ENCODE measurements around the gene TFR2. TPM values are rescaled to one million over a fixed set of nuclear protein-coding genes. Genes with fewer than 3 reads are reported as not detected.

The TFR2 gene
- total RNA-seq, 2 experiments from 2014 or later = 13.1 to 14.5 TPM

DNA sequence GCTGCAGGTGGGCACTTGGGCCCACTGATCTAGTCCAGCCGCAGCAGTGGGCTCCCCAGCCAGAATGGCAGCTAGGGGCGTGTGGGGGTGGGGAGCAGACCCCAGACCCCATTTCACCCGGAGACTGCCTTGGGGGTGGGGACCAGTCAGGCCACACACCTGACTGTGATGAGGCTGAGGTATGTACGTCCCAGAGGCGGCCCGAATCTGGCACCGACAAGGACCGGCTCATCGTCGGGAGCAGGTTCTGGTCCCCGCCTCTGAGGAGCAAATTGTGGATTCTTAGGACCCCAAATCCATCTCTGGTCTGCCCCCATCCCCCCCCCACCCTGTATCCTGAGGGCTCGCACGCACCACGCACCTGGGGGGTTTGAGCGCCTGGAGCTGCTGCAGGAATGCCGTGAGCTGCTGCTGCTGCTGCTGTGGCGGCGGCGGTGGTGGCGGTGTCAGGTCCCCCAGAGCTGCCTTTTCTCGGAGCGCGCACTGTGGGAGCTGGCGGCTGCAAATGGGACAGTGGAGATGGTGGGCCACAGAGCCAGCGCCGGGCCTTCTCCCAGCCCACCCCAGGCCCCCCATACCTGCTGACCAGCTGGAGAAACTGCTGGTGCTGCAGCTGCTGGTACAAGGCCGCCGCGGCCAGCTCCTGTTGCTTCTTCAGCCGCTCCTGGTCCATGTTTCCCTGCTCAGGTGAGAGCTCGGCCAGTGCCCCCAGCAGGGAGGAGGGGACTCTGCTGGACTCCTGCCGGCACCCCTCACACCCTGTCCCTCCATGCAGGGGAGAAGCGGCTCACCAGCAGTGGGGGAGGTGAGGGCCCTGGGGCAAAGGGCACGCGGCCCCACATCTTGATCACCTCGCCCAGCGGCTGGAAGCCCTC, 42.5 kb upstream of the TFR2 start:
- Mint-ChIP-seq H3K4me1 (ENCODE audit: low read depth) (peaks cover 20% of the 10 kb centered on the region), H3K36me3 (ENCODE audit: low read depth) (peaks cover 31% of the 10 kb centered on the region), H3K27ac (no peak overlapping the region), H3K9me3 (ENCODE audit: insufficient read depth) (no peaks in the 10 kb centered on the region), H3K27me3 (ENCODE audit: low read depth) (no peaks in the 10 kb centered on the region), H3K4me3 (no peak overlapping the region)
- DNase-seq (no peak), ATAC-seq (no peak)
- ChIA-PET CTCF (interaction anchor here (0.8 to 6.1 kb wide), 4 partner anchors 8 to 124 kb away, joined by 3 to 38 read pairs (median 7); partner anchors contain the start of gene POP7), POLR2A (interaction anchor here (1.1 to 1.7 kb wide), 2 partner anchors 9 to 68 kb away, joined by 3 to 5 read pairs; no protein-coding TSS in a partner anchor)

- Mint-ChIP-seq H3K27me3 (ENCODE audit: low read depth) (no peaks in the 10 kb centered on the region), H3K9me3 (ENCODE audit: insufficient read depth) (no peaks in the 10 kb centered on the region), H3K36me3 (ENCODE audit: low read depth) (peaks cover 33% of the 10 kb centered on the region), H3K4me3 (no peak overlapping the region), H3K27ac (no peak overlapping the region), H3K4me1 (ENCODE audit: low read depth) (peaks cover 19% of the 10 kb centered on the region)
- DNase-seq = no peak
- ChIA-PET POLR2A (interaction anchor here (1.1 to 1.7 kb wide), 2 partner anchors 10 to 68 kb away, joined by 3 to 5 read pairs; no protein-coding TSS in a partner anchor), CTCF (interaction anchor here (1.2 to 6.1 kb wide), 3 partner anchors 9 to 124 kb away, joined by 4 to 38 read pairs (median 10); partner anchors contain the start of gene POP7)
- ATAC-seq = no peak
Observed at GRCh38 chr7:100682991-100683658, 41.8 kb upstream of the TFR2 start.

DNA sequence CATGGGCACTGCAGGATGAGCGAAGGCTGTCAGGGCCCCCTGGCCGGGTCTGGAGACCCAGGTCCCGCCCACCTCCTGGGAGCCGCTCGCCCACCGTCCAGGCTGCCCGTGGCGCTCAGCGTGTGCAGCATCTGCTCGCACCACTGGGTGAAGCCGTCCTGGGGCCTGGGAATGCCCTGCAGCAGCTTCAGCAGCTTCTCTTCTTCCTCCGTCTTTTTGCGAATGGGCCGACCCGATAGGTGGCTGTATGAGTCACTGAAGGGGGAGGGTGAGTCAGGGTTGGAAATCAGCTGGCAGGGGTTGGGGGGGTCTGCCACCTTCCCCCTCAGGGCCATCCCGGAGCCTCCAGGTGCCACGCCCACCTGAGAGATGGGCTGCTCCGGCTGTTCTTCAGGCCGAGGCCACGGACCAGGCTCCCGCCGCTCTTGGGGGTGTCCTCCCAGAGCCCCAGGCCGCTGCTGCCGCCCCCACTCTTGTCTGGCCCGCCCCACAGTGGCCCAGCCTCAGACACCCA, 40.9 kb upstream of the TFR2 start:
- H3K4me3 Mint-ChIP-seq = no peak overlapping the region
- H3K36me3 Mint-ChIP-seq (ENCODE audit: low read depth) = peaks cover 35% of the 10 kb centered on the region
- ATAC-seq (no peak), DNase-seq (no peak)
- CTCF ChIA-PET = interaction anchor here (1.2 to 6.1 kb wide), 3 partner anchors 10 to 123 kb away, joined by 4 to 38 read pairs (median 10); partner anchors contain the start of gene POP7
- H3K4me1 Mint-ChIP-seq (ENCODE audit: low read depth) = peaks cover 26% of the 10 kb centered on the region
- POLR2A ChIA-PET = interaction anchor here (1.7 to 2.5 kb wide), 2 partner anchors 8 to 11 kb away, joined by 5 to 9 read pairs; no protein-coding TSS in a partner anchor
- no peaks in the 10 kb centered on the region for H3K9me3 Mint-ChIP-seq (ENCODE audit: insufficient read depth)
- H3K27me3 Mint-ChIP-seq (ENCODE audit: low read depth) = no peaks in the 10 kb centered on the region
- no peak overlapping the region for H3K27ac Mint-ChIP-seq

DNA sequence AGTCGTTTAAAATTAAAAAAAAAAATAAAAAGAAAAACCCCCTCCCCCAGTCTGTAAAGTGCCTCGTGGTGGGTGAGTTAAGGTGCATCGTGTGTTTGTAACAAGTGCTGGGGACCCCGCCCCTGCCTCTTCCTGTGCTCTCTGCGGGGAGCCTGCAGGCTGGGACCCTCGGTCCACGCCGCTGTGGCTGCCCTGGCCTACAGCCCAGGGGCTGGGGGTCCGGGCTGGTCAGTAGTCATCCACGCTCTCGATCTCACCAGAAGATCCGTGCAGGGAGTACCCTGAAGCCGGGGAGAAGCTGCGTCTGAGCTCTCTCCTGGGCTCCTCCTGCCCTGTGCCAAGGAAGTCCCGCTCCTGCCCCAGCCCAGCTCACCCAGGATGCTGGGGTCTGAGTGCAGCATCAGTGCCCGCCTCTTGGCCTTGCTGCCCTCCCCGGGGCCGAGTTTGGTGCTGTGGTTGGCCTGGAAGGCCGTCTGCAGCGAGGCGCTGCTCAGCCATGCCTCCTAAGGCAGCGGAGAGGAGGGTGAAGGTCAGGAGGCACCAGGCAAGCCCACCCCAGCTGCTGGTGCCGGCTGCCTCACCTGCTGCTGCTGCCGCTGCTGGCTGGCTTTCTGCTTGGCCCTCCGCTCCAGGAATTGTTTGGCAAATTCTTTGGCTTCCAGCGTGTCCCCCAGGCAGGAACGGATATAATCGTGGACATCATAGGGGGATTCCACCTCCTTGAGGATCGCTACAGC, 40.3 kb upstream of the TFR2 start:
- POLR2A ChIA-PET = interaction anchor here (1.7 to 2.5 kb wide), 2 partner anchors 9 to 11 kb away, joined by 5 to 9 read pairs; no protein-coding TSS in a partner anchor
- Mint-ChIP-seq H3K9me3 (ENCODE audit: insufficient read depth) (no peaks in the 10 kb centered on the region), H3K4me3 (no peak overlapping the region), H3K27ac (peak overlapping the region; percentile 52), H3K27me3 (ENCODE audit: low read depth) (no peaks in the 10 kb centered on the region), H3K36me3 (ENCODE audit: low read depth) (peaks cover 37% of the 10 kb centered on the region), H3K4me1 (ENCODE audit: low read depth) (peaks cover 30% of the 10 kb centered on the region)
- ATAC-seq = no peak
- CTCF ChIA-PET = interaction anchor here (1.7 to 6.1 kb wide), 3 partner anchors 11 to 49 kb away, joined by 4 to 38 read pairs (median 10); partner anchors contain the start of gene POP7
- DNase-seq = no peak

- Mint-ChIP-seq H3K27ac (no peak overlapping the region), H3K4me3 (no peak overlapping the region), H3K4me1 (ENCODE audit: low read depth) (peaks cover 34% of the 10 kb centered on the region), H3K36me3 (ENCODE audit: low read depth) (peaks cover 40% of the 10 kb centered on the region), H3K27me3 (ENCODE audit: low read depth) (no peaks in the 10 kb centered on the region), H3K9me3 (ENCODE audit: insufficient read depth) (no peaks in the 10 kb centered on the region)
- ChIA-PET POLR2A (interaction anchor here (0.9 to 2.5 kb wide), 2 partner anchors 10 to 55 kb away, joined by 3 to 9 read pairs; no protein-coding TSS in a partner anchor), CTCF (interaction anchor here (1.3 to 6.1 kb wide), 3 partner anchors 11 to 48 kb away, joined by 4 to 38 read pairs (median 5); partner anchors contain the start of gene POP7)
- ATAC-seq (no peak), DNase-seq (no peak)
Observed at GRCh38 chr7:100680576-100681271, 39.4 kb upstream of the TFR2 start.

DNA sequence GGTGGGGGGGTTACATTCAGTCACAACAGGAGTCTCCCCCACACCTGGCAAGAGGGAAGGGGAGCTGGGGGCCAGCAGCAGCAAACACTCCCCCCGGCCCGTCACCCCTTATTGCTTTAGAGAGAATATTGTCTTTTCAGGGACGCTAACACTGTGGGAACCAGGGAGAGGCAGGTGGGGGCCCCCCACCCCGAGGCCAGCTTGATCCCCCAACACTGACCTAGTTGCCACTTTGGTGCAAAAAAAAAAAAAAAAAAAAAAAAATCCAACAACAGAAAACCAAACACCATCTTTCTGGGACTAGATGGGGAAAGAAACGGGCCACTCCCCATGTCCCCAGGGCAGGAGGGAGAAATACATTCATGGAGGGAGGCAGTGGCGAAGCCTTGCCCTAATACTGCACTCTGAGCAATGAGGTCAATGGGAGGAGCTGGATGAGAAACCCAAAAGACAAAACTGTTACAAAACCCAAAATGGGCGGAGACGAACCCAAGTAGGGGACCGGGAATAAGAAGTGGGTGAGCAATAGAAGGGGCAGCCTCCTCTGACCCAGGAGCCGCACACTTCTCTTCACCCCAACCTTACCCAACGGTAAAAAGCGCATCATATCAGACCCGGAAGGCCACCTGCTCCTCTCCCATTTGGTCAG, 38.7 kb upstream of the TFR2 start:
- CTCF ChIA-PET = interaction anchor here (1.3 to 6.1 kb wide), 3 partner anchors 12 to 47 kb away, joined by 4 to 38 read pairs (median 5); partner anchors contain the start of gene POP7
- H3K9me3 Mint-ChIP-seq (ENCODE audit: insufficient read depth) = no peaks in the 10 kb centered on the region

GRCh38 chr7:100679129-100679926, 38.0 kb upstream of the TFR2 start:
- ATAC-seq (no peak), DNase-seq (no peak)
- Mint-ChIP-seq H3K27ac (peak overlapping the region; percentile 25), H3K27me3 (ENCODE audit: low read depth) (no peaks in the 10 kb centered on the region), H3K9me3 (ENCODE audit: insufficient read depth) (no peaks in the 10 kb centered on the region), H3K36me3 (ENCODE audit: low read depth) (peaks cover 35% of the 10 kb centered on the region), H3K4me1 (ENCODE audit: low read depth) (peaks cover 34% of the 10 kb centered on the region), H3K4me3 (no peak overlapping the region)
- POLR2A ChIA-PET = interaction anchor here (0.8 to 2.5 kb wide), 2 partner anchors 11 to 112 kb away, joined by 5 to 9 read pairs; no protein-coding TSS in a partner anchor
- CTCF ChIA-PET = interaction anchor here (1.7 to 6.1 kb wide), 2 partner anchors 13 to 47 kb away, joined by 4 to 38 read pairs; no protein-coding TSS in a partner anchor

More for the DNA sequence above, 38.7 kb upstream of the TFR2 start:
- H3K27ac Mint-ChIP-seq = peak overlapping the region; percentile 1
- H3K4me1 Mint-ChIP-seq (ENCODE audit: low read depth) = peaks cover 34% of the 10 kb centered on the region
- ATAC-seq (no peak), DNase-seq (no peak)
- no peak overlapping the region for H3K4me3 Mint-ChIP-seq
- POLR2A ChIA-PET = interaction anchor here (0.8 to 2.5 kb wide), 3 partner anchors 10 to 113 kb away, joined by 3 to 9 read pairs (median 5); no protein-coding TSS in a partner anchor
- peaks cover 35% of the 10 kb centered on the region for H3K36me3 Mint-ChIP-seq (ENCODE audit: low read depth)
- H3K27me3 Mint-ChIP-seq (ENCODE audit: low read depth) = no peaks in the 10 kb centered on the region

- Mint-ChIP-seq H3K9me3 (ENCODE audit: insufficient read depth) (no peaks in the 10 kb centered on the region), H3K4me3 (no peak overlapping the region), H3K27me3 (ENCODE audit: low read depth) (no peaks in the 10 kb centered on the region), H3K36me3 (ENCODE audit: low read depth) (peaks cover 35% of the 10 kb centered on the region), H3K27ac (peak overlapping the region; percentile 66), H3K4me1 (ENCODE audit: low read depth) (peaks cover 34% of the 10 kb centered on the region)
- no peak for DNase-seq
- CTCF ChIA-PET = interaction anchor here (1.1 to 3.4 kb wide), 2 partner anchors 14 to 27 kb away, joined by 6 to 24 read pairs; partner anchors contain the start of genes GIGYF1 and POP7
- no peak for ATAC-seq
- POLR2A ChIA-PET = no interaction called here
Observed at GRCh38 chr7:100678291-100678984, 37.1 kb upstream of the TFR2 start.

All from activated CD8-positive, alpha-beta T cell treated with anti-CD3 and anti-CD28 coated beads, Interleukin-2, amount 10 ng/mL, durations not matched to agents 7 days and 5 days (primary cell).